ENCODE results near the gene COX7A2. TPM values are rescaled to one million over a fixed set of nuclear protein-coding genes. Genes with fewer than 3 reads are reported as not detected.

COX7A2 gene
- total RNA-seq, 2 donors from 2014 or later = 50.1 to 139 TPM

DNA sequence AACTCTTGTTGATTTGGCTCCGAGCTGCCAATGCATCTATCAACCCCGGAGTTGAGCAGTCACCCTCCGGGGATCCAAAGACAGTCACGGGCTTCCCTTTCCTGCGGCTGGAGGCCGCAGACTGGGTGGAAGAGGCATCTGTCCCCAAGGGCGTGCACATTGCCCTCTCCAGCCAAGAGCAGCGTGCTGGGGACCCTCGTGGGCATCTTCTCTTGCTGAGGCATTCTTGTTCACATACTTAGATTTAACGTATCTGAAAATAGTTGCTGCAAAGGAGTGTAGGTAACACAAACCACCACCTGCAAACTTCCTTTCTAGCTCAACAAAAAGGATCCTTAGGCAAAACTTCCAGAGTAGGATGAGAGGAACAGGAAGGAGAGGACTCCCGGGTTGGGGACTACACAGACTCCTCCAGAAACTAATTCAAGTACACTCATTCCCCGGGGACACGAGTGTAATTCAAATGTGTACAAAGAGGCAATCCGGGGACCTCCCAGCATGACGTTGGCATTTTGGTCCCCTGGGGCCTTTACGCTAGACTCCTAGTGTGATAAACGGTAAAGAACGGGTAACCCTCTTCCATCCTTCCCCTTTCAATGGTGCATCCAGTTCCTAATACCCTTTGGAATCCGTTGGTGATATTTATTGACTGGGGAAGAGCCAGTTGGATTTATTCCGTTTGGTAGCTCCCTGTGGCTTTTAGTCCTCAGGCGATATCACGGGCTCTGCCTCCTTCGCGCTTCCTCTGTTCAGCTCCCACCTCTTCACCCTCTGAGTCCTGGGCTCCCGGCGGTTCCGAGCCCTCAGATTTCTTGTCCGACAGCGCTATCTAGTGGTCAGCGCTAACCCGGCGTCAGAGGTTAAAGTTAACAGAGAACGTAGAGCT, 35.1 kb downstream of the COX7A2 start:
- 5 to 9% methylated on average over 33 of the region's 33 CpGs for WGBS, 2 donors
- Histone ChIP-seq H3K27ac (no peak overlapping the region), H3K9me3 (no peaks in the 10 kb centered on the region), H3K4me3 (no peak overlapping the region), H3K27me3 (peaks cover 0 to 37% of the 10 kb centered on the region in 2 donors), H3K4me1 (peaks cover 40% of the 10 kb centered on the region), H3K36me3 (replicated peaks in 1 of 2; ENCODE audit: insufficient read depth in 1 of 2, low read depth in 2 of 2) (no peaks in the 10 kb centered on the region)
- DNase-seq (peak; percentile 81 to 87 (median 86)), ATAC-seq (peak; percentile 73)
- intact Hi-C loops (cut with DNase I) = loop anchor here (10.0 kb wide), 2 partner anchors 794 to 1114 kb away; no protein-coding TSS in a partner anchor
- no peak for TF ChIP-seq POLR2A (IDR thresholded peaks at IDR 0.05)
- TF ChIP-seq, protein P1, sequence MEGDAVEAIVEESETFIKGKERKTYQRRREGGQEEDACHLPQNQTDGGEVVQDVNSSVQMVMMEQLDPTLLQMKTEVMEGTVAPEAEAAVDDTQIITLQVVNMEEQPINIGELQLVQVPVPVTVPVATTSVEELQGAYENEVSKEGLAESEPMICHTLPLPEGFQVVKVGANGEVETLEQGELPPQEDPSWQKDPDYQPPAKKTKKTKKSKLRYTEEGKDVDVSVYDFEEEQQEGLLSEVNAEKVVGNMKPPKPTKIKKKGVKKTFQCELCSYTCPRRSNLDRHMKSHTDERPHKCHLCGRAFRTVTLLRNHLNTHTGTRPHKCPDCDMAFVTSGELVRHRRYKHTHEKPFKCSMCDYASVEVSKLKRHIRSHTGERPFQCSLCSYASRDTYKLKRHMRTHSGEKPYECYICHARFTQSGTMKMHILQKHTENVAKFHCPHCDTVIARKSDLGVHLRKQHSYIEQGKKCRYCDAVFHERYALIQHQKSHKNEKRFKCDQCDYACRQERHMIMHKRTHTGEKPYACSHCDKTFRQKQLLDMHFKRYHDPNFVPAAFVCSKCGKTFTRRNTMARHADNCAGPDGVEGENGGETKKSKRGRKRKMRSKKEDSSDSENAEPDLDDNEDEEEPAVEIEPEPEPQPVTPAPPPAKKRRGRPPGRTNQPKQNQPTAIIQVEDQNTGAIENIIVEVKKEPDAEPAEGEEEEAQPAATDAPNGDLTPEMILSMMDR (IDR thresholded peaks at IDR 0.05) = peak; percentile 58 to 91 (median 86)

DNA sequence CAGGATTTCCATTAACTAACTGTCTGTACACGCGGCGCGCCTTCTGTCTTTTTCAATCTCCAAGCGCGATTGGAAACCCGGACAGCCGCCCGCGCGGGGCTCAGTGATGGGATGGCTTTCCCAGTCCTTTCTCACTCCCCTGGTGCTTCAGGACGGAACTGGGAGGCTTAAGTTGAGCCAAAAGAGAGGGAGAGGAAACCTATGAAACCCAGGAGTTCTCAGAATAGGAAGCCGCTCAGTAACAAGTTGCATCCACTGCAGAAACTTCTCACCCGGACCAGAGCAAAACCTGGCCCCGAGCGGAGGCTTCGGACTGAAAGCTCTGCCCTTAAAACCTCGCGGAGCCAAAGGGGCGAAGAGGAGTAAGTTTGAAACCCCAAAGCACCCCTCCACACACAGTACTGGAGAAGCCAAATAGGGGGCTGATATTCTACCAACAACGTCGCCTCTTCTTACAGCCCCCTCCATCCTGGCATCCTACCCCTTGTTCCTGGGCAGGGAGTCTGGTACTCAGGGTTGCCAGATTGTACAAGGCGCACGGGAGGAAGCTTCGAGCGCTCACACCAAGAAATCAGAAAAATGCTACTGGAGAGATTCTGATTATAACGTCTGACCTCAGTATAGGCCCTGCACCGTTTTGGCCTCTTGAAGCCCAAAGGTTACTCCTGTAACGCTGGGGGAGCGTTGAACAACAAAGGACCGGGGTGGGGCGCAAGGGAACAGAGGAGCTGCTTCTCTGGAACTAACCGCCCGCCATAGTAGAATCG, 36.8 kb downstream of the COX7A2 start:
- DNase-seq (no peak), ATAC-seq (no peak)

DNA sequence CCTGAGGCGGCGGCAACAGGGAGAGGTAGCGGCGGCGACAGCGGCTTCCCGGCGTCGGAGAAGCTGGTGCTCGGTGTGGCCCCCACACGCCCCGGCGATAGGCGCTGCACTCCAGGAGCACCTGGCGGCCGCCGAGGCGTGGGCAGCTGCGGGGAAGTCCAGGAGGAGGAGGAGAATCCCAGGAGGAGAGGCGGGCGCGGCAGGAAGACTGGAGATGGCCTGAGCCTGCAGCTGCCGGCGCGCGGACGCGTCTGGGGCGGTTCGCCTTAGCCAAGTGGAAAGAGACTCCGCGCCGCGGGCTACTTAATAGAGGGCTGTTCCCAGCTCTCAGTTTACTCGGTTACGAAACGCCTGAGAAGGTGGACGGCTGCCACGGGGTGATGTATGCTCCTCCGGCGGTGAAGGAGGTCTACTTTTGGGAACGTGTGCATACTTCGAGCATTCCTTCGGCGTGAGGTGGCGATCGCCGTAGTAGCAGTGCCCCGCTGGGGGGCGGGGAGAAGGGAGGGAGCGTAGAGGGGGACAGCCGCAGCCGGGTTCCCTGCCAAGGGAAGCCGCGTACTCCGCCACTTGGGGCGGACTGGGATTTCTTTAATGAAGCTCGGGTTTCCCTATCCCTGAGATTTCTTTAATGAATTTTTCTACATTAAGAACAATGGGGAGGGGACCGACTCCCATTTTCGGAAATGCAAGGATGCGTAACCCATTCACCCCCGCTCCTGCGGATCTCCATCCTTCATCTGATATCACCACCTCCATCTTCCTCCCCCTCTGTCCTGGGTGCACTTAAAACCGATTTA, 37.6 kb downstream of the COX7A2 start, which contains the start of gene COL12A1:
TSS of gene COL12A1 (minus strand) at position 278 of the 800 bp plus-strand sequence. CDS start 3,261 bp downstream, outside the sequence.
- 1% methylated on average over 61 to 64 of the region's 64 CpGs for WGBS, 2 donors
- ATAC-seq = peak; percentile 58
- Histone ChIP-seq H3K27ac (peak within 1 kb of the TSS in 2 of 4 donors; percentile 19 to 37), H3K4me3 (peak within 1 kb of the TSS in 1 of 2 donors; percentile 12), H3K27me3 (peaks cover 0 to 37% of the 10 kb centered on the region in 2 donors), H3K4me1 (peaks cover 47% of the 10 kb centered on the region), H3K36me3 (replicated peaks in 1 of 2; ENCODE audit: insufficient read depth in 1 of 2, low read depth in 2 of 2) (no peaks in the 10 kb centered on the region), H3K9me3 (no peaks in the 10 kb centered on the region)
- peak; percentile 68 to 80 (median 78) for DNase-seq
- intact Hi-C loops (cut with DNase I) = loop anchor here (10.0 kb wide), 2 partner anchors 791 to 1111 kb away; no protein-coding TSS in a partner anchor
- TF ChIP-seq, protein P1 (IDR thresholded peaks at IDR 0.05) = peak in 2 of 7 experiments; percentile 5 to 16
- TF ChIP-seq POLR2A (IDR thresholded peaks at IDR 0.05) = peak; percentile 13 to 32 (median 24)

More for the DNA sequence above, 36.8 kb downstream of the COX7A2 start:
- 13 to 21% methylated on average over 35 of the region's 35 CpGs for WGBS, 2 donors
- no peaks in the 10 kb centered on the region for H3K36me3 ChIP-seq (replicated peaks in 1 of 2; ENCODE audit: insufficient read depth in 1 of 2, low read depth in 2 of 2)
- peaks cover 0 to 37% of the 10 kb centered on the region in 2 donors for H3K27me3 ChIP-seq
- H3K27ac ChIP-seq = no peak overlapping the region
- TF ChIP-seq POLR2A (IDR thresholded peaks at IDR 0.05) = no peak
- TF ChIP-seq, protein P1 (IDR thresholded peaks at IDR 0.05) = no peak
- no peak overlapping the region for H3K4me3 ChIP-seq
- intact Hi-C loops (cut with DNase I) = loop anchor here (10.0 kb wide), 2 partner anchors 792 to 1112 kb away; no protein-coding TSS in a partner anchor
- peaks cover 46% of the 10 kb centered on the region for H3K4me1 ChIP-seq
- no peaks in the 10 kb centered on the region for H3K9me3 ChIP-seq
